Stimulated activated CD8-positive, alpha-beta memory T cell treated with anti-CD3 and anti-CD28 coated beads, Interleukin-7, amount 100 ng/mL, for 4 hours (primary cell): ENCODE data around the gene SLC25A39.
"Not testable (repeated sequence)": the region's sequence is repeated elsewhere in the genome, so short reads cannot be mapped to it uniquely, and the experiment has no call there.

Experiments
- DNase-seq, 2 donors: peaks; one replicate each; pipeline ENCODE4 v3.0.0-alpha.2; 2020; ENCODE audit warnings: low read depth in 2 of 2

SLC25A39 gene

DNA sequence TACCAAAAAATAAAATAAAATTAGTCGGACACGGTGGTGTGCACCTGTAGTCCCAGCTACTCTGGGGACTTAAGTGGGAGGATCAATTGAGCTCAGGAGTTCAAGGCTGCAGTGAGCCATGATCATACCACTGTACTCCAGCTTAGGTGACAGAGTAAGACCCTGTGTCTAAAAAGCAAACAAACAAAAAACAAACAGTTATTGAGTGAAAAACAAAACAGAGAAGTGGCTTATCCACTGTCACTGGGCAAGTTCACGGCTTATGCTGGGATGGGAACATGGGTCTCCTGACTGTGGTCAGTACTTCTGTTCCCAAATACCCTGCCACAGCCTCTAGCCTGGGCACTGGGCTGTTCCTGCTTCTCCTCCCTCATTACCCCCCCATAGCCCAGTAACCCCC lies 10.9 kb upstream of the SLC25A39 start:
- no peak for DNase-seq

DNA sequence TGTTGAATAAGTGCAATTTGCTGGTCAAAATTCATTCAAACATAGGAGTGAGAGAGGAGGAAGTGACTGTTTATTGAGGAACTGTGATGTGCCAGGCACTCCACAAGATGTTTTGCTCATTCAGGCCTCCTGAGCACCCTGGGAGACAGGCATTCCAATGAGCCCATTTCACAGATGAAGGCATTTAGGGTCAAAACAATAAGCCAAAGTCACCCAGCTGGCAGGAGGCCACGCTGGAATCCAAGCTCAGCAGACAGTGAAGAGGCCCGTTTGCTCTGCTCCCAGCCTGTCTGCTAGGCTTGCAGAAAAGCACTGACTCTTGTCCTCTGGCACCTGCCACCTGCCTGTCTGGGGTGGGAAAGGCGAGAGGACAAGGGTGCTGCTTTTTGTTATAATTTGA lies 10.1 kb upstream of the SLC25A39 start:
- no peak for DNase-seq

DNA sequence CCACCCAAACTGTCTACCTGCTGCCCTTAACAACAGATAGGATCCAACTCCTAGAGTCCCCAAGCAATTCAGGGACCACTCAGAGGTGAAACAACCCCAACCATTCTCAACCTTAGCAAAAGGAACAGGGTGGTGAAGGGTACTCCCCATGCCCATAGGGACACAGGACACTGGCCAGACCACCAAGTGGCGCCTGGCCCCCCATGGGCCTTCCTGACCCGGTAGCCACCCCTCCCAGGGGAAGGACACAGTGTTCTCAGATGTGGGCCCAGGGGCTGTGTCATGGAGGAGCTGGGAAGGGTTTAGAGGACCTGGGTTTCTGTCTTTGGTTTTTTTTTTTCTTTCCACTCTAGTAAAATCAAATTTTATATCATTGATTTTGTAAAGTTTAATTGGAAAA lies 9.7 kb upstream of the SLC25A39 start:
- no peak for DNase-seq

DNA sequence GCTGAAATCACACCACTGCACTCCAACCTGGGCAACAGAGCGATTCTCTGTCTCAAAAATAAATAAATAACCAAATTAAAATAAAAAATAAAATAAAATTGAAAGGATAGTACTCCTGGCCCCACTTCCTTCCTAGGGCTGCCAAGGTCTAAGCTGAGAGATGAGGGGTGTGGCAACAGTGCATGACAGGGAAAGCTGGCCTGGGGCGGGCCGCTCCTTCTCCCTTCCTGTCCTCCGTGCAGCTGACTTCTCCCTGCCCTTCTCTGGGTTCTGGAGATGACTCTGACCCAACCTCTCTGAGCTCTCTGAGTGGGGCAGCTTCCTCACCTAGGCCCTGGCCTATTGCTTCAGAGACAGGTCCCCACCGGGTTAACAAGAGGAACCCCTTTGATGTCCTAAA lies 8.7 kb upstream of the SLC25A39 start:
- DNase-seq: no peak

DNA sequence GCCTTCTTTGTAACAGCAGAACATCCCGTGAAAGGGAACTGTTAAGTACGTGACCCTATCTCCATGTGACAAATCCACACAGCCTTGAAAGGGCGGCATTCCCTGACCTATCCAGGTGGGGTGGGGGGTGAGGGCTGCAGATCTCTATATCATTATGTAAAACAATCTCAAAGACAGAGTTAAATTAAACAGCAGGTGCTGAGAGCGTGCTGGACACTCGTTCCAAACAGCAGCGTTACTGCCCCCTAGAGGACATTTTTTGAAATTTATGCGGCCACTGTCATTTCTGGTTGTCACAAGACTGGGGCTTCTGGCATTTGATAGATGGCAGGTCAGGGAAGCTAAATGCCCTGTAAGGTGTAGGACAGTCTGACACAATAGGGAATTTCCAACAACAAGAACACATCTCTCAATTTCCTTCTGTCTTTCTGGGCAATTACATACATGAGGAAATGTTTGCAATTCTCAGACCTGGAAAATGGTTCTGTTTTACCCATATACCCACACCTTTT lies 6.7 kb upstream of the SLC25A39 start:
- peak; percentile 30 to 53 for DNase-seq

DNA sequence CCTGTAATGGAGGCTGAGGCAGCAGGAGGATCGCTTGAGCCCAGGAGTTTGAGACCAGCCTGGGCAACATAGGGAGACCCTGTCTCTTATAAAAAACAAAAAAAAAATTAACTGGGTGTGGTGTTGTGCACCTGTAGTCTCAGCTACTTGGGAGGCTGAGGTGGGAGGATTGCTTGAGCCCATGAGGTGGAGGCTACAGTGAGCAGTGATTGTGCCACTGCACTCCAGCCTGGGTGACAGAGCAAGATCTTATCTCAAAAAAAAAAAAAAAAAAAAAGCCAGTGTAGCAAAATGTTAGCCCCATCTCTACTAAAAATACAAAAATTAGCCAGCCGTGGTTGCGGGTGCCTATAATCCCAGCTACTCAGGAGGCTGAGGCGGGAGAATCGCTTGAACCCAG lies 5.6 kb upstream of the SLC25A39 start:
- not testable (repeated sequence) for DNase-seq

DNA sequence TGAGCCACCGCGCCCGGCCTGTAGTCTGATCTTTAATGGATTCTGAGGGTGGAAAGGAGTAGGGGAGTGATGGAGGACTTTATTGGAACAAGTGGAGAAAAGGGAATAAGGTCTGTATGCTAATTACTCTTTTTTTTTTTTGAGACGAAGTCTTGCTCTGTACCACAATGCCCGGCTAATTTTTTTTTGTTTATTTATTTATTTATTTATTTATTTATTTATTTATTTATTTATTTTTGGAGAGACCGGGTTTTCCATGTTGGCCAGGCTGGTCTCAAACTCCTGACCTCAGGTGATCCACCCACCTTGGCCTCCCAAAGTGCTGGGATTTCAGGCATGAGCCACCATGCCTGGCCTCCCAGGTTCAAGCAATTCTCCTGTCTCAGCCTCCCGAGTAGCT lies 4.9 kb upstream of the SLC25A39 start:
- DNase-seq: not testable (repeated sequence)

DNA sequence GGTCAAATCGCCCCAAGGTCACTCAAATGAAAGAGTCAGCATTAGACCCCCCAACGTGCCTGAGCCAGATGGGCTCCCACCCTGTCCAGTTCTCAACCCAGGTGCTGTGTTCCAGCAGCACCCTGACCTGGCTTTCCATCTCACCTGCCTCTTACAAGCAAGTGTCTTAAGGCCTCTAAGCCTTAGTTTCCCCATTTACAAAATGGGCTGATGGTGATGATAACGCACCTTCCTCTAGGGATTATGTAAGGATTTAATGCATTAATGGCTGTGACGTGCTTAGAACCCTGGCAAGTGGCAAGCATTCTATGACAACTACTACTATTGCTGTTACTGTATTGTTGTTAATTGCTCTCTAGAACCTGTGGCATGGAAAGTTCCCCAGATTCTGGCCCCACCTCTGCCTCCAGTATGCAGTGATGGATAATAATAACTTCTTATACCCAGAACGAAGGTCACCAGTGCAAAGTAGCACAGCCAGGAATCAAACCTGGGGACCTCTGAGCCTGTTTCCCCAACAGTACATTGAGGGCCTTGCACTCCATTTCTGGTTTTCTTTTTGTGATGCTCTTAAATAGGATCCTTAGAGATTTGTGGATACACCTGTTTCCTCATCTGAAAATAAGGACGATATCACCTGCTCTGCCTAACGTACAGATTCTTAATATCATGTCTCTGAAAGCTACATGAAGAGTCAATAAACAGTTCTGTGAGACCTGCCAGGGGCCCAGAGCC lies 3.3 kb upstream of the SLC25A39 start:
- no peak for DNase-seq

DNA sequence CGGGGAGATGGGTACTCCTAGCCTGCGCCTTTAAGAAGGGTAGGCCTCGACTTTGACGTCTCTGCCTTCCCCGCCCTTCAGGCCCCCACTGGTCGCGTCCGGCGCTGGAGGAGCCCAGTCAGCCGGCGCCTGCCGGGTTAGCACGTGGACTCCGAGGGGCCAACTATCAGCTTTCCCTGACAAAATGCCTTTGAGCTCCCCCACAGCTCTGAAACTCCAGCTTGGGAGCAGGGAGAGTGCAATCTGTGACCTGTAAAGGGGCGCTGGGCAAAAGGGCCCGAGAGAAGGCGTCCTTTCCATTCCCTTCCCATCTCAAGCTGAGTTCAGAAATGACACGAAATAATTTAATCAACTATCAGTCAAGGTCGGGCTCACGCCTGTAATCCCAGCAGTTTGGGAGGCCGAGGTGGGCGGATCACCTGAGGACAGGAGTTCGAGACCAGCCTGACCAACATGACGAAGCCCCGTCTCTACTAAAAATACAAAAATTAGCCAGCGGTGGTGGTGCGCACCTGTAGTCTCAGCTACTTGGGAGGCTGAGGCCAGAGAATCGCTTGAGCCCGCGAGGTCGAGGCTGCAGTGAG lies 2.3 kb upstream of the SLC25A39 start:
- DNase-seq: peak; percentile 92 to 95

DNA sequence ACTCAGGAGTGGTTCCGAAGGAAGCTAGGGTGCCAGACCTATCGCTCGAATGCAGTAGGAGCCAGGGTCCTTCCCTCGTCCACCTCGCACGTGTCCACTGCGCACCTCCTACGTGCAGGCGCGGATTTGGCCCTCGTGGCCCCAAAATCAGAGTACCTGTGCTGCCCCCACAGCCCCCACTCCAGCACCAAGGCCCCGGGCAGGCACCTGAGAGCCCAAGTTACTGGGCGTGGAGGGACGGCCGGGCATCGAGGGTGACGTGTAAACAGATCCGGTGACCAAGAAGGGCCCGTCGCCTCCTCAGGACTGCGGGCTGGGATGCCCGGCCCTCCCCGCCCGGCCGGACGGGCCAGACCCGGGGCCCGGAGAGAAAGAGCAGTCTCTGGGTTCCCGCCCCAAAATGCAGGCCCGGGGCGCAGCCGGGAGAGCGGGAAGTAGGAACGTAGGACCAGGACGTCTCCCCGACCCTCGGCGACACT lies 492 bp downstream of the SLC25A39 start:
- DNase-seq: no peak

DNA sequence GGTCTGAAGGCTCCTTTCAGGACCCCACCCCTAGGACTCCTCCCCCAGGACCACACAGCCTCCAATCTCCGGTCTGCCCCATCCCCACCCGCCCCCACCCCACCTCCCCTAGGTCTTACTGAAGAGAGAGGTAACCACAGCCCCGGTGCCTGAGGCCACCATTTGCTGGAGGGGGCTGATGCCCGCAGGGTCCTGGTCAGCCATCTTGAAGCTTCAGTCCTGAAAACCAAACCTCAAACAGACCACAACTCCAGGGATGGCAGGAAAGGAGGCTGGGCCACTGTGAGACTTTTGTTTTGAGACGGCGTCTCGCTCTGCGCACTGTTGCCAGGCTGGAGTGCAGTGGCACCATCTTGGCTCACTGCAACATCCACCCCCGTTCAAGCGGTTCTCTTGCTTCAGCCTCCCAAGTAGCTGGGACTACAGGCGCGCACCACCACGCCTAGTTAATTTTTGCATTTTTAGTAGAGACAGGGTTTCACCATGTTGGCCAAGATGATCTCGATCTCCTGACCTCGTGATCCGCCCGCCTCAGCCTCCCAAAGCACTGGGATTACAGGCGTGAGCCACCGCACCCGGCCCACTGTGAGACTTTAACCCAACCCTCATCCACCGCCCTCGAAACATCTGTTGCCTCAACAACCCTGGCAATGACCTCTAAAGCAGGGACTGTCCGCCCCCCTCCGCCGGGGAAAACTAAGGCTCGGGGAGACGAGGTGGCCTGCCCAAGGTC lies 1.1 kb downstream of the SLC25A39 start:
- no peak for DNase-seq

DNA sequence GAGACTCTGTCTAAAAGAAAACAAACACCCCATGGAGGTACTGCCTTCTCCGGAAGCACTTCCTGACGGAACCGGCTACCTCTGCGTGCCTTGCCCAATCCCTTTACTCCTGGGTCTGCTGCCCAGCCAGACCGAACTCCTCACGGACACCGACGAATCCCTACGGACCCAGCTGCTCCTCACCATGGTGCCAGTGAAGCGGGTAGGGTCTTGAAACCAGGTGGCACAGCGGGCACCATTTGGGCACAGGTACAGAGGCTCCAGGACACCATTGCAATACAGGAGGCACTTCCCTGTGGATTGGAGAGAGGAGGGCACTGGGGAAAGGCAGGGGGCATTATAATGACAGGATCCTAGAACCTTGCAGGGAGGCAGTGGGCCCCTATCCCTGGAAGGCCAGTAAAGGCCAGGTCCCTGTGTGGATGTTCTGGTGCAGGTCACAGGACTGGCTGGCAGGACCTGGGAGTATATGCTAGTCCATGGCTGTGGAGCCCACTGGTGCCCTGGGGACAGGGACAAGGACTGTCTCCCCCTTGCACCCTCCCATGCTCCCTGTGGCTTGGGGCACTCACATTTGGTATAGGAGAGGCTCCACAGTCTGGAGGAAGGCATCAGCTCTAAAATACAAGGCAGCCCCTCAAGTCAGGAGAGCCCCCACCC lies 2.3 kb downstream of the SLC25A39 start:
- DNase-seq: no peak

DNA sequence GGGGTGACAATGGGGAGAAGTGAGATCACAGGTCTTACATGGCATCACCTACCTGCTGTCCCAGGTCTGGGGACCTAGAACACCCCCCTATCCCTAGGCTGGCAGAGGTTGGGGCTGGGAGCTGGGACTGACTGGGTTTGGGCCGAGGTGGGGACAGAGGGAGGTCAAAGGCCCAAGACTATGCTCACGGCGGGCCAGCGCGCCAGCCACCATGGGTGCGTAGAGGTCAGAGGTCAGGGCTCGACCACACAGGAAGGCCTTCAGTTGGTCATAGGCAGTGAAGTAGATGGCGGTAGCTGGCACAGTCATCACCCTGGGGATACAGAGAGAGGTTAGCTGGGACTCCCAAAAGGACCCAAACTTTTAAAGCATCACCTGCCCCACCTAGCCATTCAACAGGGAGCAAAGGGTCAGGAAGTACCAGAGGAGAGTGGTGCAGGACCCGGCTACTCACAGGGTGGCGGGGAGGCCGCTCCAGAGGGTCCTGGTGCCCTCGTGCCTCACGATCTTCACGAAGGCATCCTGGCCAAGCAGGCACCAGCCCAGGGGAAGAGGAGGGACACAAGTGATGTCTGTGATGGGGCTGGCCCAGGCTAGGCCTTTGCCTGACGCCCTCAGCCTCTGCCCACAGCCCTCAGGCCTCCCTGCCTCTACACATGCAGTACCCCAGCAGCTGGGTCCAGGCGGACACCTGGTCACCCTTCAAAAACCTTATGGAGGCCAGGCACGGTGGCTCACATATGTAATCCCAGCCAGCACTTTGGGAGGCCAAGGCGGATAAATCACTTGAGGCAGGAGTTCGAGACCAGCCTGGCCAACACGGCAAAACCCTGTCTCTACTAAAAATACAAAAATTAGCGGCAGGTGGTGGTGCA lies 3.1 kb downstream of the SLC25A39 start:
- DNase-seq: no peak

DNA sequence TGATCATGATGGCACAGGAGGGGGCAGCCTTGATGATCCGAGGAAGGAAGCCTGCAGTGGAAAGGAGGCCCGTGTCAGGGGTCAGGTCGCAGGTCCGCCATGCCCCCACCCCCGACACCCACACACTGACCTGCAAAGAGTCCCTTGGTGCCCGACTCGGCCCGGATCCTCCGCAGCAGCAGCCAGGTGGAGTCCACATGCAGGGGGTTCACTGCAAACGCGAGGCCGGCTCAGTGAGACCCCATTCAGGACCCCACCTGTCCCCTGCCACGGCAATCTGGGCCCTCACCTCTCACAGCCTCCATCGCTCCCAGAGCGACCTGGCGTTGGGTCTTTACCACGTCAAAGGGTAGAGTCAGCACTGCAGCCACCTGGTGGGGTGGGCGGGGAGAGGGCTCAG lies 4.6 kb downstream of the SLC25A39 start:
- no peak for DNase-seq

DNA sequence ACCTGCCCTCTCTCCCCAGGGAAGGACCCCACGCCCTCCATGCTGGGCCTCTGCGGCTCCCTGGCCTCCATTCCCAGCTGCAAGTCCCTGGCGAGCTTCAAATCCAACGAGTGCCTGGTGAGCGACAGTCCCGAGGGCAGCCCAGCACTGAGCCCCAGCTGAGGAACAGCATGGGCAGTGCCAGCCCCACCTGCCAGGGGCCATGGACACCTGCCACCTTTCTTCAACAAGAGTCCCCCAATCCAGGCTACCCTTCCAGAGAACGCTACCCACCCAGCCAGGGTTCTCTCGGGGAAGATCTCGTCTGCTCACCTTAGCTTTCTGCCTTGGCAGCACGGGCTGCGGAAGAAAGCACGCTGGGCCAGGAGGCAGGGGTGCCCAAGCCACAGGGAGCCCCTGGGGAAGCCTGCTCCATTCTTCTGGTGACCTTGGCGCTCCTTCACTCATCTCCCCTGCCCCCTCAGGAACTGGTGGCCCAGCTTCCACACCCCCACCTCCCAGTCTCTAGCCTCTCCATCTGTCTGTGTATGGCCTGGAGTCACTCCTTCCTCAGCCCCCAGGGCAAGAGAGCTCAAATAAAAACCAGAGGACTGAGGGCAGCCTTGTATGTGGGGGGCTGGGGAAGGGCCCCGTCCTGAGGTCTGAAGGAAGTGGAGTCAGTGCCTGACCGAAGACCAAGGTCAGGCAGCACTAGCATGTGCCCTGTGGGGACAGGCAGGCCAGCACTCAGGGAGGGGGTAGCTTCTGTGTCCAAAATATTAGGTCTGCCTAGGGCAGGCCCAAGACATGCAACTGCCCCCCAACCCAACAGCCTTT lies 6.3 kb downstream of the SLC25A39 start:
- DNase-seq: no peak

DNA sequence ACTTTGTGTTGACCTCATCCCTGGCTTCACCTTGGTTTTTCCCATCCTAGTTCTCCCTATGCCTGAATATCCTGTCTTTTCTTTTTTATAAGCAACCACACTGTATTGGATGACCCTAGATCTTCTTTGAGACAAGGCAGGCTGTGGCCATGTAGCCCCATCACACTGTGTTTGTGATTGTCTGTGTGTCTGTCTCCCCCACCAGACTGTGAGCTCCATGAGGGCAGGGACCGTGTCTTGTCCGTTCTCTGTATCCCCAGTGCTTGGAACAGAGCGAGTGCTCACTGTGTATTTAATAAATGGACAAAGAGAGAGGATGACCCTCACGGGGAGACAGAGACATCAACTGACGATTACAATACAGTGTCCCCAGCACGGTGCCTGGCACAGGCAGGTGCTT lies 7.1 kb downstream of the SLC25A39 start:
- DNase-seq: no peak

DNA sequence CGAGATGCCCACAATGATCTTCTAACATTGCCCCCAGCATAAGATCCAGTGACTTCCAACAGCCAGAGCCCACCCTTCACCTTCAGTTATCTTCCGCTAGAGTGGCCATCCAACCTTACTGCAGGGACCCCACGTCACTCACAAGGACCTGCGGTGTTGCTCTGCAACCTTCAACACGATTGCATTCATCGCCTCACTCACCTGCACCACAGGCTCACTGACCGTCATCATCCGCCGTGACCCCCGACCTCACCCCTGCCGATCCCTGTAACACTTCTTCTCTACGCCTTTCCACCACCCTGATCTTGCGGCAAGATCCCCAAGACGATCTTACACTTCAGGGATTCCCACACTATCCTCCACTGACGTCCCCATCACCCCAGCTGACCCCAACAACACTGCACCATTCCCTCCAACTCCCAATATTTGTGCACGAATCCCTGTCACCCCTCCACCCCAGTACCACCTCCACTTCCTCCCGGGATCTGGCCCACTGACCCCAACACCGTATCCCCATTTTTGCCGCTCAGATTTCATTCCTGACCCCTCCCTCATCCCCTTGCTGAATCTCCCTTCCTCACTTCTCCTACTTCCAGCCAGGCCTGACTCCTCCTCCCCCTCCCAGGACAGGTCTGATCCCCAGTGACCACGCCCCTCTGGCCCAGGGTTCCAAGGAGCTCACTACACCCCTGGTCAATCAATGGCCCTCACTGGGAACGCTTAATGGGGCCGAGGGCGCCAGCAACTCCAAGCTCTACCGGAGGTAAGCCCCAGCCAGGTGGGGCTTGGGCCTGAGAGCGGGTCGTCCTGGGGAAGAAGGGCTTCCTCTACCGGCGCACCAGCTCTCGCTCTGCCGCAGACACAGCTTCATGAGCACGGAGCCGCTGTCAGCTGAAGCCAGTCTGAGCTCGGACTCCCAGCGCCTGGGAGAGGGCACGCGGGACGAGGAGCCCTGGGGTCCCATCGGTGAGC lies 8.6 kb downstream of the SLC25A39 start:
- no peak for DNase-seq

DNA sequence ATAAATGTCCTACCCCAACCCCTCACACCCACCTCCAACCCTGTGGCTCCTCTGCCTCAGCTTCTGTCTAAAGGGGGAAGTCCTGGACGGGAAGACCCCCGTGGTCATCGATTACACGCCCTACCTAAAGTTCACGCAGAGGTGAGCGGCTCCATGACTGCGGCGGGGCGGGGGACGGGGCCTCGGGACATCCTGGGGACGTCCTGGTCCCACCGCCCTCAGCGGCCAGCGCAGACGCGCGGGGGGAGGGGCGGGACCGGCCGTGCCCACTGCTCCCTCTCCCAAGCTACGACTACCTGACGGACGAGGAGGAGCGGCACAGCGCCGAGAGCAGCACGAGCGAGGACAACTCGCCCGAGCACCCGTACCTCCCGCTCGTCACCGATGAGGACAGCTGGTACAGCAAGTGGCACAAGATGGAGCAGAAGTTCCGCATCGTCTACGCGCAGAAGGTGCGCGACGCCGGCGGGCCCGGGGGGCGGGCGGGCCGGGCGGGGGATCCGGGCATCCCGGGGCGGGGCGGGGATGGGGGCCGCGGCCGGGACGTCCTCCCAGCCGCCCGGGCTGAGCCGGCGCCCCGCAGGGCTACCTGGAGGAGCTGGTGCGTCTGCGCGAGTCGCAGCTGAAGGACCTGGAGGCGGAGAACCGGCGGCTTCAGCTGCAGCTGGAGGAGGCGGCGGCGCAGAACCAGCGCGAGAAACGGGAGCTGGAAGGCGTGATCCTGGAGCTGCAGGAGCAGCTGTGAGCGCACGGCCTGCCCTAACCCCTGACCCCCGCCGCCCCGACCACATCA lies 9.6 kb downstream of the SLC25A39 start:
- no peak for DNase-seq
